Measurements from ENCODE around the gene GPR83. TPM values are rescaled to one million over a fixed set of nuclear protein-coding genes. Genes with fewer than 3 reads are reported as not detected.
"Not testable (repeated sequence)": the region's sequence is repeated elsewhere in the genome, so short reads cannot be mapped to it uniquely, and the experiment has no call there.

The GPR83 gene
- total and polyA plus RNA-seq, 10 of the 15 experiments (the other 5 are each of a cell fraction or from before 2014, with no cell fraction given) = 0.03 to 0.19 (median 0.05) TPM; not detected in 7

GRCh38 chr11:94370576-94370975 is 30.6 kb downstream of the GPR83 start:
- H3K4me3 ChIP-seq; H4K20me1 ChIP-seq (ENCODE audit: control insufficient read depth, insufficient read depth); DNase-seq (ENCODE audit: low read depth, low spot score); H3K36me3 ChIP-seq (ENCODE audit: control insufficient read depth in 2 of 2, insufficient read depth in 2 of 2, low read length in 1 of 2); H3K79me2 ChIP-seq (ENCODE audit: control insufficient read depth, insufficient read depth, low read length); H3K27me3 ChIP-seq (replicated peaks in 1 of 2; ENCODE audit: control insufficient read depth in 2 of 2, insufficient read depth in 2 of 2, low read length in 1 of 2); intact Hi-C loops (cut with micrococcal nuclease; ENCODE audit: unreplicated experiment); CTCF ChIA-PET; RAD21 ChIA-PET (ENCODE audit: unreplicated experiment); H3K4me1 ChIP-seq (ENCODE audit: control insufficient read depth, insufficient read depth, low read length); BruUV-seq (replicated peaks); H3K4me2 ChIP-seq (ENCODE audit: control insufficient read depth, insufficient read depth); H3K27ac ChIP-seq (ENCODE audit: control insufficient read depth, insufficient read depth); POLR2A ChIA-PET; SMC1A ChIA-PET (ENCODE audit: uncharacterized antibody, unreplicated experiment); ATAC-seq; FAIRE-seq; H3K9me3 ChIP-seq (replicated peaks; ENCODE audit: control insufficient read depth, insufficient read depth, low read length); in situ Hi-C loops (cut with MboI); H3K9ac ChIP-seq (ENCODE audit: control insufficient read depth, insufficient read depth, low read length); H2AFZ ChIP-seq (ENCODE audit: control insufficient read depth, low read depth, low read length): not testable (repeated sequence)
- WGBS (ENCODE audit: insufficient coverage, insufficient replicate concordance, low lambda C conversion rate, missing lambda C conversion rate) = 16% methylated on average over 6 of the region's 6 CpGs

GRCh38 chr11:94350850-94351563 is 50.2 kb downstream of the GPR83 start:
- WGBS (ENCODE audit: insufficient coverage, insufficient replicate concordance, low lambda C conversion rate, missing lambda C conversion rate) = 40% methylated on average over 5 of the region's 10 CpGs
- FAIRE-seq; RAD21 ChIA-PET (ENCODE audit: unreplicated experiment); H3K4me1 ChIP-seq (ENCODE audit: control insufficient read depth, insufficient read depth, low read length); in situ Hi-C loops (cut with MboI); BruUV-seq (replicated peaks); H3K36me3 ChIP-seq (ENCODE audit: control insufficient read depth in 2 of 2, insufficient read depth in 2 of 2, low read length in 1 of 2); H2AFZ ChIP-seq (ENCODE audit: control insufficient read depth, low read depth, low read length); H3K9ac ChIP-seq (ENCODE audit: control insufficient read depth, insufficient read depth, low read length); intact Hi-C loops (cut with micrococcal nuclease; ENCODE audit: unreplicated experiment); DNase-seq (ENCODE audit: low read depth, low spot score); H3K4me2 ChIP-seq (ENCODE audit: control insufficient read depth, insufficient read depth); H3K9me3 ChIP-seq (replicated peaks; ENCODE audit: control insufficient read depth, insufficient read depth, low read length); ATAC-seq; H3K79me2 ChIP-seq (ENCODE audit: control insufficient read depth, insufficient read depth, low read length); POLR2A ChIA-PET; H3K4me3 ChIP-seq; SMC1A ChIA-PET (ENCODE audit: uncharacterized antibody, unreplicated experiment); H4K20me1 ChIP-seq (ENCODE audit: control insufficient read depth, insufficient read depth); H3K27ac ChIP-seq (ENCODE audit: control insufficient read depth, insufficient read depth); H3K27me3 ChIP-seq (replicated peaks in 1 of 2; ENCODE audit: control insufficient read depth in 2 of 2, insufficient read depth in 2 of 2, low read length in 1 of 2); CTCF ChIA-PET: not testable (repeated sequence)

GRCh38 chr11:94346311-94346710 is 54.9 kb downstream of the GPR83 start:
- H3K79me2 ChIP-seq (ENCODE audit: control insufficient read depth, insufficient read depth, low read length); H3K36me3 ChIP-seq (ENCODE audit: control insufficient read depth in 2 of 2, insufficient read depth in 2 of 2, low read length in 1 of 2); H3K27ac ChIP-seq (ENCODE audit: control insufficient read depth, insufficient read depth); DNase-seq (ENCODE audit: low read depth, low spot score); H2AFZ ChIP-seq (ENCODE audit: control insufficient read depth, low read depth, low read length); in situ Hi-C loops (cut with MboI); H3K4me3 ChIP-seq; intact Hi-C loops (cut with micrococcal nuclease; ENCODE audit: unreplicated experiment); FAIRE-seq; H4K20me1 ChIP-seq (ENCODE audit: control insufficient read depth, insufficient read depth); H3K4me2 ChIP-seq (ENCODE audit: control insufficient read depth, insufficient read depth); ATAC-seq; H3K27me3 ChIP-seq (replicated peaks in 1 of 2; ENCODE audit: control insufficient read depth in 2 of 2, insufficient read depth in 2 of 2, low read length in 1 of 2); RAD21 ChIA-PET (ENCODE audit: unreplicated experiment); H3K9ac ChIP-seq (ENCODE audit: control insufficient read depth, insufficient read depth, low read length); SMC1A ChIA-PET (ENCODE audit: uncharacterized antibody, unreplicated experiment); H3K9me3 ChIP-seq (replicated peaks; ENCODE audit: control insufficient read depth, insufficient read depth, low read length); BruUV-seq (replicated peaks); POLR2A ChIA-PET; H3K4me1 ChIP-seq (ENCODE audit: control insufficient read depth, insufficient read depth, low read length); CTCF ChIA-PET: not testable (repeated sequence)
- 34% methylated on average over 8 of the region's 8 CpGs for WGBS (ENCODE audit: insufficient coverage, insufficient replicate concordance, low lambda C conversion rate, missing lambda C conversion rate)
